Measurements from ENCODE around the gene TRMO. TPM values are rescaled to one million over a fixed set of nuclear protein-coding genes. Genes with fewer than 3 reads are reported as not detected.

The TRMO gene
- total RNA-seq (2021; ENCODE audit: unreplicated experiment) (10.4 TPM), Bru-seq, nascent RNA (percentile 75 among the genes with signal in this experiment), BruChase-seq, experiment 1, labeled RNA remaining after a 2-hour chase (percentile 63 among the genes with signal in this experiment), BruChase-seq, experiment 2, labeled RNA remaining after a 6-hour chase (percentile 59 among the genes with signal in this experiment)
- 6.4 TPM for polyA plus RNA-seq (2012; ENCODE audit: insufficient read length)
- long read RNA-seq, transcript TRMO-203 (5 exons, 1,647 nt): major isoform, 5 of 9 reads
- long read RNA-seq, partial matches to known transcripts: 0 of 9 reads
- long read RNA-seq, other reads (novel, unspliced or antisense): 4 of 9 reads

GRCh38 chr9:97921959-97922724 lies at the start of gene TRMO:
Gene TRMO, minus strand, starts transcription at chr9:97922500. Its CDS starts 7 bp downstream, at chr9:97922493.
- no TSS peak for BruUV-seq (replicated peaks)
- ChIA-PET POLR2A (interaction anchor here (0.5 to 0.7 kb wide), 9 partner anchors 24 to 220 kb away, joined by 3 to 11 read pairs (median 6); no protein-coding TSS in a partner anchor), CTCF (interaction anchor here (0.5 to 1.3 kb wide), 4 partner anchors 20 to 134 kb away, joined by 3 to 6 read pairs (median 3); partner anchors contain the start of gene NANS)

More at GRCh38 chr9:97921959-97922724, at the start of gene TRMO:
- TF ChIP-seq TCF7L2 (IDR thresholded peaks at IDR 0.05; ENCODE audit: low read depth, low read length): no peak
- peak; percentile 90 for TF ChIP-seq POLR2AphosphoS5 (IDR thresholded peaks at IDR 0.05; ENCODE audit: low read depth, low read length)
- no peak for TF ChIP-seq REST (IDR thresholded peaks at IDR 0.05; ENCODE audit: insufficient read depth in 1 of 2, low read depth in 2 of 2, low read length in 1 of 2)
- TF ChIP-seq CTCF (IDR thresholded peaks at IDR 0.05): peak; percentile 83
- TF ChIP-seq SIN3A (IDR thresholded peaks at IDR 0.05; ENCODE audit: borderline replicate concordance, insufficient read depth, low read depth, low read length): no peak
- Histone ChIP-seq H3K9me3 (ENCODE audit: control insufficient read depth, insufficient read depth, low read depth, low read length) (no peaks in the 10 kb centered on the region), H3K4me3 (ENCODE audit: low read depth in 2 of 2, low read length in 2 of 2) (peak within 1 kb of the TSS; percentile 49 to 87), H3K4me1 (ENCODE audit: control insufficient read depth, insufficient read depth, low read length) (peaks cover 7% of the 10 kb centered on the region; the same call in 1 of the 2 replicates), H3K36me3 (ENCODE audit: control insufficient read depth, insufficient read depth, low read length) (no peaks in the 10 kb centered on the region), H3K27ac (ENCODE audit: low read length) (peak within 1 kb of the TSS; percentile 92), H3K27me3 (ENCODE audit: control insufficient read depth, insufficient read depth, low read length) (peaks cover 4% of the 10 kb centered on the region; the same call in 1 of the 2 replicates)
- intact Hi-C loops (cut with micrococcal nuclease; ENCODE audit: unreplicated experiment) (loop anchor here (2.0 to 10.0 kb wide), 2 partner anchors 33 to 113 kb away; no protein-coding TSS in a partner anchor), in situ Hi-C loops (cut with HindIII; ENCODE audit: low pct_unique_long_range_greater_than_20kb, low sequenced_read_pairs) (no loop called here)
- DNase-seq (ENCODE audit: low read depth, low spot score) (peak; percentile 92), ATAC-seq (peak; percentile 92)

All from Panc1 (cell line).